SKM-1 (cell line): ENCODE data around the gene USP40.

Experiments
- DNase-seq: peaks from one replicate; lab custom pipeline; 2025; ENCODE audit not compliant: unreplicated experiment; lab: John Stamatoyannopoulos, UW

The USP40 gene

GRCh38 chr2:233563663-233564430, 2.7 kb downstream of the USP40 start:
- DNase-seq, result peak; percentile 60

GRCh38 chr2:233556881-233557736, 9.5 kb downstream of the USP40 start:
- peak; percentile 75 for DNase-seq

- DNase-seq, result no peak
Measured at GRCh38 chr2:233553366-233553765, 13.2 kb downstream of the USP40 start.

- DNase-seq, result no peak
Measured at GRCh38 chr2:233551491-233551890, 15.1 kb downstream of the USP40 start.

- DNase-seq, result no peak
Measured at GRCh38 chr2:233546774-233547173, 19.8 kb downstream of the USP40 start.

GRCh38 chr2:233546101-233546500, 20.5 kb downstream of the USP40 start:
- no peak for DNase-seq

- DNase-seq, result no peak
Measured at GRCh38 chr2:233544200-233544610, 22.4 kb downstream of the USP40 start.

- no peak for DNase-seq
Measured at GRCh38 chr2:233542507-233542906, 24.1 kb downstream of the USP40 start.

- DNase-seq, result no peak
Measured at GRCh38 chr2:233538741-233539140, 27.8 kb downstream of the USP40 start.

- no peak for DNase-seq
Measured at GRCh38 chr2:233535271-233535670, 31.3 kb downstream of the USP40 start.

- no peak for DNase-seq
Measured at GRCh38 chr2:233532971-233533370, 33.6 kb downstream of the USP40 start.

GRCh38 chr2:233531955-233532354, 34.6 kb downstream of the USP40 start:
- DNase-seq, result no peak

- DNase-seq, result no peak
Measured at GRCh38 chr2:233530381-233530780, 36.2 kb downstream of the USP40 start.

GRCh38 chr2:233528182-233528581, 38.4 kb downstream of the USP40 start:
- no peak for DNase-seq

GRCh38 chr2:233525791-233526190, 40.8 kb downstream of the USP40 start:
- DNase-seq, result no peak

GRCh38 chr2:233519787-233520611, 46.6 kb downstream of the USP40 start:
- no peak for DNase-seq

GRCh38 chr2:233513953-233514655, 52.5 kb downstream of the USP40 start:
- DNase-seq, result no peak

GRCh38 chr2:233503947-233504637, 62.5 kb downstream of the USP40 start:
- DNase-seq, result no peak

GRCh38 chr2:233503481-233503880, 63.1 kb downstream of the USP40 start:
- no peak for DNase-seq
